Middle frontal gyrus (tissue), 1 donor: ENCODE data around the gene SLC17A9.

Source experiments
- DNase-seq: peaks from one replicate; pipeline ENCODE4 v3.0.0-alpha.2; 2015; ENCODE audit warnings: low spot score; ENCODE audit errors: extremely low spot score

The SLC17A9 gene

DNA sequence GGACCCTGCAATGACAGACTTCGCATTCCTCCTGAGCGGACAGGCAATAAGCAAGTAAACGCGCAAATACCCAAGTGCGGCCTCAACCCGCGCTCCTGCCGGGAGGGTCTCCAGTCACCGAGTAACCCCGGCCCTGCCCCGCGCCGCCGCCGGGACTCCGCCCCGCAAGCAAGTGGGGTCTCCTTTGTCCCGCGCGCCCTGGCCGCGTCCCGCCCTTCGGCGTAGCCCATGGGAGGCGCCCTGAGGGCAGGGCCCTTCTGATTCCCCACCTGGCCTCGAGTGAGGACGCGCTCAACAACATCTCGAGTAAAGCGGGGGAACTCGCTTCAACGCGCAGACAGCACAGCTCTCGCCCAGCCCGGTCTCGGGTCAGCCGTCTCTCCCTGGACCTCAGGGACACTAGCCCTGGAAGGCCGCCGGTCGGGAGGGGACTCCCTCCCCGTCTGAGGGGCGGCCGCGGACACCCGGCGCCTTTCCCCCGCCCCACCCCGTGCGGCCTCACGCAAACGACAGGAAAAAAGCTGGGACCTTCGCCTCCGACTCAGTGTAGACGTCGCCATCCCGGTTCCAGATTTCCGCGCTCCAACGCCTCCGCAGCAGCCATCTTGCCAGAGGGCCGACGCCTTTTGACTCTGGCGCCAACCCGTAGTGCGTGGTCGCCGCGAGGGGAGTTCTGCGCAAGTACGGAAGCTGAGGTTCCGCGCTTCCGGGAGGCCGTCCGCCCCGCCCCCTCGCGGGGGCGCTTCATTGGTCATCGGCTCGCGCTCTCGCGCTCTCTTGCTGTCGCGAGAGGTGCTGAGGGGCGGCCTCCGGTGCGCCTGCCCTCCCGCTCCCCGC, 15.0 kb upstream of the SLC17A9 start:
- DNase-seq = peak; percentile 91

DNA sequence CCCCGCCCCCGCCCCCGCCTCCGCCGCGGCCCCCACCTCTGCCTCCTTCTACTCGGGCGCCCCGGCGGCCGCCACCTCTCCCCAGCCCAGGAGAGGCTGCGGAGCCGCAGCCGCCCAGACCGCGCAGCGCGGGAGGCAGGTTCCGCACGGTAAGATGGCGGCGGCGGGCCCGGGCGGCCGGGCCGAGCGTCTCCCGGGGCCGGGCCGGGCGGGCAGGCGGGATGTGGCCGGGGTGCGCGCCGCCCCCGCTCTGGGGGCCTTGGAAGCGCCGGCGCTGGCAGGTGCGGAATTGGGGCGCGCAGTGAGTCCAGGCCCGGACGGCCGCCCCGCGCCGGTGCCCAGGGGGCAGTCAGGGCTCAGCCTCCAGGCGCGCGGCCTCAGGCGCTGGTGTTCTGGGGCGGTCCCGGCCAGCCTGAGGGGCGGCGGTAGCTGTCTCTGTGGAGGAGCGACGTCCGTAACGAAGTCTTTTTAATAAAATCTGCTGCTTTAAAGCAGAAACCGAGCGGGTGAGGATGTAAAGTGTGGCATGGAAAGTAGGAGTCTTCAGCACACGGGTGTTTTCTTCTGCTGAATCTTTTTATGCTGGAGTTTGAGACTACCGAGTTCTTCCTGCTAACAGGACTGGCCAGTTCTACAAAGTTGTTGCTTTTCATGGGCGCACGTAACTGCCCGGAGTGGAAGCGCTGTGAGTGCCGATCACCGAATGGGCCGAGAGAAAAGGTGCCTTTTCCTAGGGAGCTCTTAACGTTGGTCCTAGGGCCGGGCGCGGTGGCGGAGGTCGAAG, 14.2 kb upstream of the SLC17A9 start, which contains the start of gene GID8:
Gene GID8 (plus strand): TSS at position 43 of the 784 bp plus-strand sequence. CDS start 3,356 bp downstream, outside the sequence.
- DNase-seq = no peak

DNA sequence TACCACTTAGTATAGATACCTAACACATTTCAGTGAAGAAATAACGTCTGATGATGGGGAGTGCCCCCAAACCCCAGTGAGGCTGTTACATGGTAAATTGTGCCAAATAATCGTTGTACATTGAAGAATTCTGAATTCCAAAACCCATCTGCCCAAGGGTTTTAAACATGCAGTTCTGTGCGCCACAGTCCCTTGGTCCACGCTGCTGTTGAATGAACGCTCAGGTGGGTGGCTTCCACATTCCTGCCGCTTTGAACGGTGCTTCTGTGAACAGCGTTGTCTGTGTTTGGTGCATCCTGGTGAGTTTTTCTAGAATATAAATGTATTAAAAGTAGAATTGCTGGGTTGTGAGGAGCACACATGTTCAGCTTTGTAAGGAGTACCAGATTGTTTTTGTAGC, 11.6 kb upstream of the SLC17A9 start:
- no peak for DNase-seq

DNA sequence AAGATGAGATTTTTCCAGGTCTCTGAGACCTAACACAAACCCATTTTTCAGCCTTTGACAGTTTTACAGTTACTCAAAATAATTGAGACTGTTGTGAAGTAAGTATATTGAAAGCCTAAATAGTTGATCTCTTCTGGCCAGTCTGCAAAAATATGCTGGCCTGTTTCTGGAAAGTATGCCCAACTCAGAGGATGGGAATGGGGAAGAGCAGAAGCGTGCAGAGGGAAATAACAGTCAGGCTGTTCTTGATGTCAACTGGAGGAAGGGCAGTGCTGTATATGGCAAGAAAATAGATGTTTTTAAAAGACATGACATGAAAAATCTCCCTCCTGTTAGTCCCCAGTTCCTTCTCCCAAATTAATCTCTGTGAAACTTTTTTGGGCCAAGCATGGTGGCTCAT, 10.7 kb upstream of the SLC17A9 start:
- no peak for DNase-seq

DNA sequence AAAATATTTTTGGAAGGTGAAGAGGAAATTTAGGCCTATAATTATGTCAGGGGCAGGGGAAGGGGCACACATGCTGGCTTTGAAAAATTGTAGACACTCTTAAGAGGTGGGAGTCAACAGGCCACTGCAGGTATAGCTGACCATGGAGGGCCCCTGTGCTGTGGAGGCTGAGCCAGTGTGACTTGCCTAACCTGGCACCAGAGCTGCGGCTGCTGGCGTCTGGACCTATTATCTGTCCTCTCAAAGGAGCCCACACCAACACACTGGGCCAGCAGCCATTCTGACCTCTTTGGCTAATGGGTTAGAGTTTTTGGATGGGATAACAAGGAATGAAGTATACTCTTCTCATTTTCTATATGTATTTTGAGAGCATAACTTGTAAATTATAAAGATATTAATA, 10.1 kb upstream of the SLC17A9 start:
- no peak for DNase-seq

DNA sequence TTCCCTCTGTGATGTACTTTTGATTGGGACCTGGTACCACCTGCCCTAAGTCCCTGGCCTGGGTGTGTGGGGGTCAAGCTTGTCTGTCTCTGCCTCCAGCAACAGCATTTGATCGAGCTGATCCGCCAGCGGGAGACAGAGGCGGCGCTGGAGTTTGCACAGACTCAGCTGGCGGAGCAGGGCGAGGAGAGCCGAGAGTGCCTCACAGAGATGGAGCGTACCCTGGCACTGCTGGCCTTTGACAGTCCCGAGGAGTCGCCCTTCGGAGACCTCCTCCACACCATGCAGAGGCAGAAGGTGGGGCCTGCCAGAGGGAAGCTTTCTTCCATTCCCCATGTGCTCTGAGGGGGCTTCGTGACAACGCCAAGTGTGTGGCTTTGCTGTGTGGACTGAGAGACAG, 9.1 kb upstream of the SLC17A9 start:
- DNase-seq = no peak

DNA sequence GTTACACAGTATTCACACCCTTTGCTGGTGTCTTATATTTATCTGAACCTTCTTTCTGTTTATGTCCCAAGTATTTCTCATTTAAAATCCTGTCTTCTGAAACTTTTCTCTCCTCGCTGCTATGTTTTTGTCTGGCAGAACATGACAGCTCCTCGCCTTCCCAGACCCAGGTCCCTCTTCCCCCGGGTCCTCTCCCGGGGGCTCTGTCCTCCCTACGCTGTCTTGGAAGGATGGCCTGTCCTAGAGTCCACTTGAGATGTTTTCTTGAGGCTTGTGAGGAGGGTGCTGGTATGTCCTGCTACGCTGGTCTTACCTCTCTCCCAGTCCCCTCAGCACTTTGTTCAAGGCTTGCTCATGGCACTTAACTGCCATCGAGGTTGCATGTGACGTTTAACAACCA, 8.3 kb upstream of the SLC17A9 start:
- no peak for DNase-seq

DNA sequence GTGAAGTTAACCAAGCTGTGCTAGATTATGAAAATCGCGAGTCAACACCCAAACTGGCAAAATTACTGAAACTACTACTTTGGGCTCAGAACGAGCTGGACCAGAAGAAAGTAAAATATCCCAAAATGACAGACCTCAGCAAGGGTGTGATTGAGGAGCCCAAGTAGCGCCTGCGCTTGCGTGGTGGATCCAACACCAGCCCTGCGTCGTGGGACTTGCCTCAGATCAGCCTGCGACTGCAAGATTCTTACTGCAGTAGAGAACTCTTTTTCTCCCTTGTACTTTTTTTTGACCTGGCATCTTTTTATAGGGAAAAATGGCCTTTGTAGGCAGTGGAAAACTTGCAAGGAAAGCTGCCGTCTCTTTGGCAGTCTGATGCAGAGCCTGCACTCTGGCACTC, 7.8 kb upstream of the SLC17A9 start:
- DNase-seq = no peak

DNA sequence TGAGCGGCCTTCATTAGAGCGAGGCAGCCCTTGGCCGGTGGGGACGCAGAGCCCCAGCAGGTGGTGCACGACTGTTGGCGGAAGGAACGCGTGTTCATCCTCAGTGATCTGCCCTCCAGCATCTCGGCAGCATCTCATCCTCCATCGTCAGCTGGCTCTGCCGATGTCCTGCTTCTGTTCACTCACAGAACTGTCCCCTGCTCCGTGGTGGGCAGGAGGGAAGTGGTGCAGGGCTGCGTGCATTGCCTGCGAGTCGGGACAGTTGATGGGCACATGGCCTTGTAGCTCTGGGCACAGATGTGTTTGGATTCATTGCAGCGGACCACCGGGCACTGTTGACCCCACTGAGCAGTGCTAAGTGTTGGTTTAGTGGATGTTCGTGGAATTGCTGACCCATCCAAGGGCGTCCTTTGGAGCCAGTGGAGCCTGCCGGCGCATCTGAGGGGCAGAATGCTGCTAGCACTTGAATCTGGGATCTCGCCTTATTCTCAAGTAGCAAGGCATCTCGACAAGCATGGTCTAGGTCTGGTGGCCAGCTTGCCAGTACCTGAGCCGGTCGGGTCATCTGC, 6.7 kb upstream of the SLC17A9 start:
- DNase-seq = no peak

DNA sequence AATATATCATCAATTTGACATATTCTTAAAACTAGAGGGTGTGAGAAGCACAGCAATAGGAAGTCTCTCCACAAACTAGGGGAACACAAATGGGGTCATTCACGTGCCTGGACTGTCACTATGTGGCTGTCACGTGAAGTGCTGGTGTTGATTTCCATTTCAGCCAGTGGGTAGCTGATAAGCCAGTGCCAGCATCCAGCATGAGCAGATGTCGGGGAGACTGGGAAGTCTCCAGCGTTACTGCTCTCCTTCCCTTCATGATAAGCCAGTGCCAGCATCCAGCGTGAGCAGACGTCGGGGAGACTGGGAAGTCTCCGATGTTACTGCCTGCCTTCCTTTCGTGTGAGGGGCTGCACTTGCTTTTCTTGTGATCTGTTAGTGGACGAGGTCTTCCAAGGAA, 5.6 kb upstream of the SLC17A9 start:
- DNase-seq = no peak

DNA sequence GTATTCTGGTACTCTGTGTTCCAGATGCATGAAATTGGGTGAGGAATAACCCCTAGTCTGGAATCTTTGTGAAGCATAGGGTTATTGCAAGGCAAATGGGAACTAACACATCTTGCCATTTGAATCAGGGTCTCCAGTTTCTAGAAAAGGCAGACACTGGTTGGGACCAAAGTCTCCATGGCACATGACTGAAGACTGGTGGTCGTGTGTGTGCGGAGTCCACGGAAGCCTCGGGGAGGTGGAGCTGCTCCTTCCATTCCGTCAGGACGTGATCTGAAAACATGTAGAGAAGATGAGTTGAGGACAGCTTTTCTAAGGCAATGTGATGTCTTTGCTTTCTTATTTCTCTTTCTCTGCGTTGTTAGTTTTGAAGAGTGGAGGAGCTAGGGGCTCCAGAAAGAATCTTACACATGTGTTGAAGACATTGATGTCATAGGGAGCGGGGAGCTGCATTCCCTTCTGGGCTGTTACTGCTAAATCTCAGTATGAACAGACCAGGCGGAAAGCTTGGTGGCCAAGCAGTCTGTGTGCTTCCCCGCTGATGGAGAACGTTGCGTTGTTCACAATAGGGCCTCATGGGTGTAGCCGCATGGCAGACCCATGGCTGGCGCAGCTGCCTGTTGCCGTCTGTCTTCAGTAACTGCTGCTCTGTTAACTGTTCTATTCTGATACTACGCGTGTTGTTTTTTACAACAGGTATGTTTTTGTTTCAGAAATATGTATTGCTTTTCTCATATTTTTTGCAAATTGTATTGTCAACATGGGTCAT, 4.8 kb upstream of the SLC17A9 start:
- DNase-seq = no peak

DNA sequence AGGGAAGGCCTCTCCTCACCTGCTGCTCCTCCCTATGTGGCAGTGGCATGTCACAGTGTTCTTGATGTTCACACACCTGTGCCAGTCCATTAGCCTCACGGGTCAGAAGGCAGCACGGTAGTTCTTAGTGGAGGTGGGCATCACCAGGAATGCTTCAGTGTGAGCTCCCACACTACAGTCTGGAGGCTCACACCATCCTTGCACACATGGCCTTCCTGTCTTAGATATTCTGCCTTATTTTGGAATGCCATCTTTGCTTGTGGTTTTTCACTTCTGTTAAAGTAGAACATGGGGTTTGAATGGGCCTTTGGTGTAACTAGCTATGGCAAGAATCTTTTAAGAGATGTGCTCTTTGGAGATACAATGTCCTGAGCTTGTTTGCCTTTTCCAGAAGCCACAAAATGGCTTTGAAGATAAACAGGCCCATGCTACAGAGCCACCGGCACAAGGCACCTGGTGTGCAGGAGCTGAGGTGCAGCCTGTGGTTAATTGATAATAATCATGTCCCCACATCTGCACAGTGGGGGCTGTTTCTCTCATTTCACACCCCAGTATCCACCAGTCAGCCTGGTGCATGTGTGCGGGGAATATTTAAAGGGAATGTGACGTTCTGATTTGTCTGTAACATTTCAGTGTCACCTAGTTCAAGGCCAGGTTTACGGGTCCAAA, 3.2 kb upstream of the SLC17A9 start:
- no peak for DNase-seq

DNA sequence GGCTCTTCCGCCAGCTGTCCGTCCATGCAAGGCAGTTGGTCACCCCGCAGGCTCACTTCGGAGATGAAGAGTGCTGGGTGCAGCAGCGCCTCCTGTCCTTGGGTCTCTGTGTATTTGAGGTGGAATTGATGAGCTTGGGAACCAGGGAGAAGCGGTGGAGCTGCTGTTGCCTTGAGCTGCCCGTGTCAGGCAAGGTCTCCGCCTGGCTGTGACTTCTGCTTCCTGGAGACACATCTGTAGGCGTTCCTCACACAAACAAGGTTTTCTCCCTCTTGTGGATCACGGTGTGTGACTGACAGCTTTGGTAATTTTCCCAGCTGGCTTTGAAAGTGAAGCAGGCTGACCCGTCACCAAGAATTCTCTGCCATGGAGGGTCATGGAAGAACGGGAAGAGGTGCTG, 2.5 kb upstream of the SLC17A9 start:
- DNase-seq = no peak

DNA sequence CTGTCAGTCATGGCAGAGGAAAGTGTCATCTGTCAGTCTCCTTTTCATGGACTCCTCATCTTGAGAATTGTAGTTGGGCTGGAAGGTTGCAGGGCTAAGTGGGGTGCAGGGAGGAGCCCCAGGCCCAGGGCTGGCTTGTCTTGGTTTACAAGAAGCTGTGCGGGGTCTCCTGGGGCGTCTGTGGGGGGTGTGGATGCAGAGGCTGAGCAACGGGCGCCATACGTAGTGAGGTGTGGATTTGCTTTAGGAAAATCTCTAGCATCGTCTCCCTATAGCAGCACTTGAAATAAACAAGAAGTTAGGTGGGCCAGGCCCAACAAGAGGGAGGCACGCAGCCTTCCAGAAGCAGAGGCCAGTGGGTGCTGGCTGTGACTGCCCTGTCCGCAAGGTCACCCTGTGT, 1.8 kb upstream of the SLC17A9 start:
- DNase-seq = no peak

DNA sequence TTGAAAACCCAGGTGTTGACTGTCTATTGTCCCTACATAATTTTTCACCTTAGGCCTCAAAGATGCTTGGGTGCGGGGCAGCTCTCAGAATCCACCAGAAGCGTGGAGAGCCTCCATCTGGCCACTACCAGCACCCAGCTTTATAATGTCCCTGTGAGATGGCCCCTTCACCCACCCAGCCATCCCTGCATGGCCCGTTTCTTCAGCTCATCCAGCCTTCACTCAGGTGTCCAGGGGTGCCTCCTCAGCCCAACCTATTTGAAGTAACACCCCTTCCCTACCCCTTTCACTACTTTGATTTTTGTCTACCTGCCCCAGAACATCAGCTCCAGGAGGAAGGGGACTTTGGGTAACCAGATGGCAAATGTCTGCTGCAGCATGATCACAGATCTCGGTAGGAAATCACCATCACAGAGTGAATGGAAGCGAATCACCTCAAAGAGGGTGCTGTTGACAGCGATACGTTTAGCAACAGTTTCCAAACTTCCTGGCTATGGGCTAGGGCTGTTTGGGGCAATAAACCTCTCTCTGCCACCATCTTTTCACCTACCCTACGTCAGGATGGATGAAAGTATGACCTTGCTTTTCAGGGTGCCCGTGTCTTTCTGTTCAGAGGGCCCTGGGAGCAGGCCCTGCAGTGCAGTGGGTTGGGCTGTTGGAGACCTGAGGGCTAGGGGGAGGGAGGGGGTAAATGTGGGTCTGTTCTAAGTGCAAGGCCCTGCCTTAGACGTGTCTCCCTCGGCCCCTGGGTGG, 1.2 kb upstream of the SLC17A9 start:
- no peak for DNase-seq

DNA sequence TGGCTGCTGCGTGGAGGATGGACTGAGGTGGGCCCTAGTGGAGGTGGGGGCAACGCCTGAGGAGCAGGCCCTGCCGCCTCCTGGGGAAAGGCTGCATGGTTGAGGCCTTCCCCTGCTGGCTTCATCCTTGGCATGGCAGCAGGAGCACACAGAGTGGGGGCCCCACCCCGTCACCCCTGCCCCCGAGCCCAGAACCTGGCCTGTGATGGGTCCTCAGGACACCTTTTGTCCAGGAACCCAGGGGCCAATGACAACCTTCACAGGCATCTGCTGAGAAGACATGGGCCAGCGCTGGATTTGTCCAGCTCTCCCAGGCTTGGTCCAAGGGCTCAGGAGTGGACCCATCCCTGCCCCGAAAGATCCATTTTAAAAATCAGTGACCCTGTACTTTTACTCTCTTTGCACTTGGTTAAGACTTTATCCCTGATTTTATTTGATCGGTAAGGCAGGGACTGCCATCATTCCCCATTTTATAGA, 575 bp upstream of the SLC17A9 start:
- no peak for DNase-seq

DNA sequence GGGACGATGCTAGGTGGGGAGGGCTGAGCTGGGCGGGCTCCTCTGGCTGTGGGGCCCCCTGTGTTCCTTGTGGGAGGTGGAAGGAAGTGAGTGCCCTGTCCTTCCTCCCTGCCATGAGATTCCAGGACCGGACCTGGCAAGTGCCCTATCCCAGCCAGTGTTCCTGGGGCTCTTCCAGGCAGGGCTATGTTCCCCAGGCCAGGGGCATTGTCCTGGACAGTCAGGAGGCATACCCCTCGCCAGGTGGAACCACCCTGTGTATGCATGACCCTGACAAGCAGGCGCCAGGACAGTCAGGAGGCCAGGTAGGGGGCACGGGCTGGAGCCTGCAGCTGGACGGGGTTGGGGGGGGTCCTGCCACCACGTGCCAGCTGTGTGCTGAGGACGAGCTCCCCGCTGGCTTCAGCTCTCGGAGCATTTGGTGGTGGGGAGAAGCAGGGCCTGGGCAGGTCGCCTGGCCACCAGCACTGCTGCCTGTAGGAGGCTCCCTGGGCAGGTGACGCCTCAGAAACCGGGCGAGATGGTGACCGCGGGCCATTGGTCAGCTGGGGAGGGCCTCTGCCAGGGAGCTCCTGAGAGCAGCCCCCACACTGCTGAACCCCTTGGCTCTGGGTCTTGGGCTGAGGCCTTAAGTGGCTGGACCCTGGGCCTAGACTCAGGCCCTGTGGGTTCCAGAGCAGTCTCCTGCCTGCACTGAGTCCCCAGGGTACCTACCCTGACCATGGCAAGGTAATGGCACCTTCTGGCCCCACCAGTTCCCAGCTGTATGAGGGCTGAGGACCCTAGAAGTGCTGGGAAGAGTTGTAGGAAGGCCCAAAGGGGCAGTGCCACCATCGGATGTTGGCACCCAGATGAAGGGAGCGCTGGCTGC, 694 bp downstream of the SLC17A9 start:
- no peak for DNase-seq

DNA sequence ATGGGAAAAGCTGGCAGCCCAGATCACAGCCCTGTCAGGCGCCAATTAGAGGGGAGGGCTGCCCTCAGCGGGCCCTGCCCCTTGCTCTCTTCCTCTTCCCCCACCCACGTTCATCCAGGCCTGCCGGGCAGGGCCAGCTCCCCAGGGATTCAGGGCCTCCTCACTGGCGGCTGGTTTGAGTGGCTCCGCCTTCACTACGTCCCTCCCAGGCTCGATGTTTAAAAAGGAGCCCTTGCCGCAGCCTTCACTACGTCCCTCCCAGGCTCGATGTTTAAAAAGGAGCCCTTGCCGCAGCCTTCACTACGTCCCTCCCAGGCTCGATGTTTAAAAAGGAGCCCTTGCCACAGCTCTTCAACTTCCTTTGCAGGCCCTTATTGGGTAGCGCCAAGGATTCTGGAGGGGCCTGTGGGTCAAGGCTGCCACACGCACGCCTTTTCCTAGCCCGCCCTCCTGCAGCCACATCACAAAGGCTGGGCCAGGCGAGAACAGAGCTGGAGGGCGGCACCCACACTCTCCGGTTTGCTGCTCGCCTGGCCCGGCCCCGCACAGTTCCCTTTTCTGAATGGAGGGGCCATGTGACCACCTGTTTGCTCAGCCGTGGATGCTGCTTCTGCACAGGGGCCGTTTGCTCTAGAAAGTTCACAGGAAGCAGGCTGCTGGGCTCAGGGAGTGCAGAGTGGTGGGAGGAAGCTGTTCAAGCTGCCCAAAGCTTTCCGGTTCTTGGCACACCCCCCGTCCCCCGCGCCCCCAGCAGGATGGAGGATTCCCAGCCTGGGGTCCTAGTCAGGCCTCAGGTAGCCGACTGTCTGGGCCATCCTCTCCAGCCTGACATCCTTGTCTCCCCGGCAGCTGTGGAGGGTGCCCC, 1.6 kb downstream of the SLC17A9 start:
- DNase-seq = no peak
